T-helper 22 cell (primary cell): ENCODE measurements around the gene TCEANC2.
"Not testable (repeated sequence)": the region's sequence is repeated elsewhere in the genome, so short reads cannot be mapped to it uniquely, and the experiment has no call there.

Experiments
- DNase-seq: peaks from one replicate; pipeline ENCODE4 v3.0.0-alpha.2; 2020; ENCODE audit warnings: low read depth

The TCEANC2 gene

DNA sequence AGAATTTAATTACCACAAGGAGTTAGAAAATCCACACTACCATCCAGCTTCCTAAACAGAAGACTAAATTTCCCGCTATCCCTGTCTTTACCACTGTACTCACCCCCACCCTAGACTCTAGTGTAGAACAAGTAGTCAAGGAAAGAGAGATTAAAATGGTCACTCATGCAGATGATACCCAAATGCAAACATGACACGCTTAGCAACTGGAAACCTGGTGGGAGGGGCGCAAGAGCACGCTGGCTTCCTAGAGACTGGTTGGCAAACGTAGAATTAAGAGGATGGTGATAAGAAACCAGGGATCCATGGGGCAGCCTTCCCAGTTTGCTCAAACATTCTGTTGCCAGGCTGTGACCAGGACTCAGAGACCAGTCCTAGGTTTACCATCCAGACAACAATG, 25.6 kb upstream of the TCEANC2 start:
- no peak for DNase-seq

DNA sequence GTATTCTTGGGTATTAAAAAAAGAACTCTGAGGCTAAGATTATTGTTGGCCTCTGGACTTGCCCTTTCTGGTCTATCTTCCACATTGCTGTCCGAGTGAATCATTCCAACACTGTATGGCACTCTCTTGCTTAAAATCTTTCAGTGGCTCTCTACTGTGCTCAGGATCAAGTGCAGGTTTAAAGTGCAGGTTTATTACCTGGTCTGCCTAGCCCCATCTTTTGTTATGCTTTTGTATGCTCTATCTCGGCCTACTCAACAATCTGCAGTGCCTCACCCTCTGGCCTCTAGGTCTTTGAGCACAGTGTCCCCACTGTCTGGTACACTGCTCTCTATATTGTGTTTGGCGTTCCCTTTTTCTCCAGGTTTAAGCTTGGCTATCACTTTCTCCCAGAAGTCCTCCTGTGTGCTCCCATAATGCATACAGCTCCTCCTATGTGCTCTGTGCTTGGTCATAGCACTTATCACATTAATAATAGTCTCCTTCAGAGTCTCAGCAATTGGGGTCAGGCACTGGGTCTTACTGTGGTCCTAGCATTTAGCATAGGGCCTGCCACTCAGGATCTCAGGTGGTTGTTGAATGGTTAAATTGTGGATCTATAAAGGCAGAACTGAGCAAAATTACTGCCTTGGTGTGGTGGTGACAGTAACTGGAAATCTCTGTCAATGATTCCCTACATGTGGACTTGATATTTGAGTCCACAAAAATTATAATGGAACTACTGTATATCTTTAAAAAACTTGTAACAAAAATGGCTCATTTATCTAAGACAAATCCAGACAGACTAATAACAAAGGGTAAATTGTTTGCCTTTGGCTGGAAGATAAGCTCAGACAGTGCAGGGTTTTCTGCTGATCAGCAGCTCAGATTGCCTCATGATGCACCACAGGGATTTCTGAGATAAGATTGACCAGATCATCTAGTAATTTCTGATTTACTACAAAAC, 24.8 kb upstream of the TCEANC2 start:
- no peak for DNase-seq

GRCh38 chr1:54037476-54037875, 15.9 kb upstream of the TCEANC2 start:
- no peak for DNase-seq

DNA sequence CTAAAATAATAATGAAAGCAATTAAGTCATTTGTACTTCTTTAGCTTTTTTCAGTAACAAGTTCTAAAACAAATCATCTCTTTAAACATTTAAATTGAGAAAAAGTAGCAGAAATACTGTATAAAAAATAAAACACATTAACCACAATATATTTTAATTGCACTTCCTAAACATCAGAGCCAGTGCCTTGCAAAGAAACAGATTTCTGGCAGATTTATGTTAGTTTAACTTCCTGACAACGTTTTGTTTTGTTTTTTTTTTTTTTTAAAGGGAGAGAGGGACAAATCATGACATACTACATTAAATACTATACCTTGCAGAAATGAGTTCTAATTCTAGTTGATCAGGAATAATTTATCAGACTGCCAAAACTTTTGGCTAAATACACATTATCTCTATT, 11.6 kb upstream of the TCEANC2 start:
- no peak for DNase-seq

DNA sequence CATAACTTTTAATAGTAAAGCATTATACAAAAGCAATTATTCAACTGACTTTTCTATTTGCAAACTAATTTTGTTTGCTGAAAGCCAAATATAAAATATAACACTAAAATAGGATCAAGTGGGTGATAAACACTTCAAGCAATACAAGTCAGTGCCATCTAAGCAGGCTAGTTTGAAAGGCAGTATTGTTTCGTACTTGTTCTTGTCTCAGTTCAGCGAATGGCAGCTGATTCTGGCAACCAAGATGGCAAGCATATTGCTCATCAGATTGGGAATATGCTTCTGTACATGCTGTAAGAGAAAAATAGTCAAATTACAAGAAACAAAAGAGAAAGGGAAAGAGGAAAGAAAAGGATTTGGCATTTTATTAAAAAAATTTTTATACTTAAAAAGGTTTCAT, 7.9 kb upstream of the TCEANC2 start:
- no peak for DNase-seq

DNA sequence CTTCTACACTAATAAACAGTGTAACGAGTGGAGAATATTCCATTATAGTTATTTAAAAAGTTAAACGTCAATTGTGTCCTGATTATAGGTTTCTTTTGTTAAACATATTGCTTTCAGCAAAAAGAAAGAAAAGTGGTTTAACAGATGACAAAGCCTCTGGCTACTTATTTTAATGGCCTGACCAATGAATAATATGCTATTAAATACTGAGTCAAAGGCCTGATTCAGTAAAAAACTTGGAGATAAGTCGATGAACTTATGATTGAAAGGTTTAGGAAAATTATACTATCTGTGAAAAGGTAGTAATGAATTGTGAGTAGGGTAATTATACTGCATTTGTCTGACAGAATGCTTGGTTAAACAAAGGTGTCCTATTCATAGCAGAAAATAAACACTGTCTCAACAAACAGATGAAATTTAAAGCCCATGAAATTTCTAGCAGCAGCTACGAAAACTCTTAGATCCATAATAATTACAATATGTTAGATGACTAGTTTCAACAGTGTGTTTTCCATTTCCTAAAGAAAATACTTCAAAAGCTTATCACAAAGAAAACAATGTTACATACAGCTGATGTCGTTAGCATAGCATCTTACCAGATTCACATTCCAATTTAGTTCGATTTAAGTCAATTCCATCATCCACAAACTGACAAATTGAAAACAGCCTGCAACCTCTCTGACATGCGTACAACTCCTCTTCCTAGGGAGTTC, 6.6 kb upstream of the TCEANC2 start:
- DNase-seq, result no peak

DNA sequence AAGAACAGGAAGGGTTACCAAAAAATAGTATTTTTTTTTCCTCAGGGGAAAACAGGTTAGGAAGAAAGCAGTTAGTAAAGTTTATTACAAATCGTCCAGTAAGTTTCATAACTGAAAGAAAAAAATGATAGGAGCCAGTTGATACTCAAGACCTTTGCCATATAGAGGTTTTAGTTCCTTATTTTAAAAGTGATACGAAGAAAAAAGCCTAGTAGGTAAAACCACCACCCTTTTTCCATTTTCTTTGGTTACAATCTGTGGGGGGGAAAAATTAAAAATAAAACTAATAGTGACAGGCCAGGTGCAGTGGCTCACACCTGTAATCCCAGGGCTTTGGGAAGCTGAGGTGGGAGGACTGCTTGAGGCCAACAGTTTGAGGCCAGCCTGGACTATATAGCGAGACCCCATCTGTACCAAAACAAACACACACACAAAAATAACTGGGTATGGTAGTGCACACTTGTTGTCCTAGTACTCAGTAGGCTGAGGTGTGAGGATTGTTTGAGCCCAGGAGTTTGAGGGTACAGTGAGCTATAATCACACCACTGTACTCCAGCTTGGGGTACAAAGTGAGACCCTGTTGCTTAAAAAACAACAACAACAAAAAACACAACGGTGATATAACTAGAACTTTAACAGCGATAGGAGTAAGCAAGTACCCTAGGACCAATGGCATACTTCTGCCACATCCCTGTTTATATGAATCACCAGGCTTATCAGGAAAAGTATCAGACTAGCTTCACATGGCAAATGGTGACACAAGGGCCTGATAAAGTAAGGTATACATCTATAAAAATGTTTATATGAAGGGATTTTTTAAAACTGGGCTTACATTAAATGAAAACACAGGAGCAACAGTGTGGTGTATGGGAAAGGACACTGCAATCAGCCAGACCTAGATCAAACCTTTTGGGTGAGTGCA, 5.8 kb upstream of the TCEANC2 start:
- DNase-seq, result no peak

GRCh38 chr1:54050435-54050834, 3.0 kb upstream of the TCEANC2 start:
- DNase-seq, result not testable (repeated sequence)

DNA sequence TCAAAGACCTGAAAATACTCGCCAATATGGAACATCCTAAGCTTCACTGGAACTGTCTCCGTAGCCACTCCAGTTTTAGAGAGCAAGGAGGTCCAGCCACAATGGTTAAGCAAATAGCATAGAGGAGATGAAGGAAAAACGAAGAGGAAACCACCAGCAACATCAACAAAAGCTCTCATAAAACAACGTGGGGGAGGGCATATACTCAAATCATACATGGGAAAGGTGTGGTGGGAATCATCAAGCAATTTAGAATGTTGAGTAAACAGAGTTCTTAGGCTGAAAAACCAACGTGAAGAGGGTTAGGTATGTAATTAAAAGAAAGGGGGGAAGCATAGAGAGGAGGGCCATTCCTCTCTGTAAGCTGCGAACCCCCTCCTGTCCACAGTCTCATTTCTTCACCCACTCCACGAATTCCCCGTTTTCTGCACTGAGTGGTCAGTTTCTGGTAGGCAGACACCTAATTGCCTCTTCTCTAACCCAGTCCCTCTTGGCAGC, 1.4 kb upstream of the TCEANC2 start:
- DNase-seq, result no peak

DNA sequence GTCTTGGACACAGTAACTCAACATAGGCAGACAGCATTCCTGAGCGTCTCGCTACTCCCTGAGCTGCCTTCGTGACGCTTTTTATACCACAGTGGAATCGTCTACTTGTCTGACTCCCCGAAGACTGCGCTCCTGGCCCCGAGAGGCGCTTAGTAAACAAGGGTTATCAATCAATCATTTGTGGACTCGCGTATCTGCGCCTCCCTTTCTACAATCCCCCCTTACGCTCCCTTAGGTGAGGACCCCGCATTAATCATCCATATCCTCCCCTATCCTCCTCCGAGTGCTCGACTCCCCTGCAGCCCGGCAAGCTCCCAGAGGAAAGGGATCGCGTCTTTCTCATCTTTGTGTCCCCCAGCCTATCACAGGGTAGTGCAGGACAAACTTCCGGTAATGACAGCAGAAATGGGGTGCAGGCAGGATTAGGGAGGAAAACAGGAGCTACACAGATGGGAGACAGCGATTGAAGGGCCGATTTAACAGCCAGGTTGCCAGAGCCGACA, 926 bp upstream of the TCEANC2 start:
- DNase-seq, result peak; percentile 25

GRCh38 chr1:54053745-54054437, 483 bp downstream of the TCEANC2 start:
- no peak for DNase-seq

DNA sequence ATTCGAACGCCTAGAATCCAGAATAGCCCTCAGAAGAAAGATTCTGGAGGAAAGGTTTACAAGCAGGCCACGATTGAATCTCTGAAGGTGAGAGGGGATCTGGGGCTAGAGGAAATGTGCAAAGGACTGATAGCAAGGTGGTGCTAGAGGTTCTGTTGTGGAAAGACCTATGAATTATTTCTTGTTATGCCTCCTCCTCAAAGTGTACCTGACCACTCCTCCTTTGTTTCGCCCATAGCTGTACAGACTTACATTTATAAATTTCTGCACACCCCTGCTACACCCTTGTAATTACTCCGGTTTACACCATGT, 986 bp downstream of the TCEANC2 start:
- DNase-seq, result no peak

- no peak for DNase-seq
Measured at GRCh38 chr1:54064299-54064698, 10.9 kb downstream of the TCEANC2 start.

DNA sequence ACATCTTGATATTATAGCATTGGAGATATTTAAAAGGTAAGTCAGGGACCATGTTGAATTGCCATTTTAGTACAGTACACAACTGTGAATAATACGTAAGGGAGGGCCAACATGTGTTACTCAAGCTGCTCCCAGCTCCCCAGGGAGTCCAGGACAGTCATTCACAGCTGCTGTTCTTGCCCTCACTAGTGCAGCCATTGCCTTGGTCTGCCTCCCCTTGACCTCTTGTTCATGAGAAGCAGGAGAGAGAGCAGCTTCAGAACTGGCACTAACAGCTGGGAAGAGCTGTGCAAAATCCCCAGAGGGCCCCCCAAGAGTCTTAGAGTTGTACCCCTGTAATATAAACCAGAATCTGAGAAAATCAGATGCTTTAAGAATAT, 16.4 kb downstream of the TCEANC2 start:
- no peak for DNase-seq

DNA sequence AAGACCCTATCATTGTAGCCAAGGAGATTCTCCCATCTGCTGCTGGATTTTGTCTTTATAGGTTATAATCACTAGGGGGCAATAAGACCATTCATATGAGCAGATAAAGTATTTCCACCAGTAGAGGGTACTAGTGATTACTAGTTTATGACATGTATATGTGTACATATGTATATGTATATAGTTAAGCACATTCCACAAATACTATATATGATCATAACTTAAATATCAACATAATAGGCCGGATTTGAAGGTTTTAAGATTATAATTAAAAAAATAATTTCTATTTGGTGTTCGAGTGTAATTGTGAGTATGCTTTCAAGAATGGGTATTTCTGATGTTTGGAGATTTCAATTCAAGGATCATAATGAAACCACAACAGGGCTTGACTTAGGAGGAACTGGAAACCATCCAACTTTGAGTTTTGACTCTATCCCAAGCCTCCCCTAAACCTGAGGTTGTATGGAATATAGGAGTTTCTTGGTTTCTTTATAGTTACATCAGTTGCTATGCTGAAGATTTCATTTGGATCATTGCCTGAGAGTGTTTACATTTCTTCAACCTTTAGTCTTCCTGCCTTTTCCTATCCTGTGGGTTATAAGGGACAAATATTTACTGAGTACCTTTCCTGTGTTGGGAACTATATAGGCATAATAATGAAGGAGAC, 16.9 kb downstream of the TCEANC2 start:
- DNase-seq, result no peak

DNA sequence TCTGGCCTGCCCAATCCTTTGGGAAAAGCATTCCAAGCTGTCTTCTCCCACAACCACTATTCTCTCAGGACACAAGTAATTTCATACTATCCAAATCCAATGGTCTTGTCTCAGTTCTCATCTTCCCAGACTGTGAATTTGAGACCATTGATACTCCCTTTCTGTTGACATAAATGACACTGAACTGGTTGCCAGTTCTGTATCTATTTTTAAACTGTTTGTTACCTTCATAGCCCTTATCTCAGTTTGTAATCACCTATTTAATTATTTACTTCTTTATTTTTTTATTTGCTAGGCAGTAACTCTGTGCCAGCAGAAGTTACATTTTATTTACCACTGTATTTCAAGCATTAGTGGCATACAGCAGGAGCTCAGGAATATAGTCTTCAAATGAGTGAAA, 24.0 kb downstream of the TCEANC2 start:
- no peak for DNase-seq

- no peak for DNase-seq
Measured at GRCh38 chr1:54080598-54081049, 27.2 kb downstream of the TCEANC2 start.

DNA sequence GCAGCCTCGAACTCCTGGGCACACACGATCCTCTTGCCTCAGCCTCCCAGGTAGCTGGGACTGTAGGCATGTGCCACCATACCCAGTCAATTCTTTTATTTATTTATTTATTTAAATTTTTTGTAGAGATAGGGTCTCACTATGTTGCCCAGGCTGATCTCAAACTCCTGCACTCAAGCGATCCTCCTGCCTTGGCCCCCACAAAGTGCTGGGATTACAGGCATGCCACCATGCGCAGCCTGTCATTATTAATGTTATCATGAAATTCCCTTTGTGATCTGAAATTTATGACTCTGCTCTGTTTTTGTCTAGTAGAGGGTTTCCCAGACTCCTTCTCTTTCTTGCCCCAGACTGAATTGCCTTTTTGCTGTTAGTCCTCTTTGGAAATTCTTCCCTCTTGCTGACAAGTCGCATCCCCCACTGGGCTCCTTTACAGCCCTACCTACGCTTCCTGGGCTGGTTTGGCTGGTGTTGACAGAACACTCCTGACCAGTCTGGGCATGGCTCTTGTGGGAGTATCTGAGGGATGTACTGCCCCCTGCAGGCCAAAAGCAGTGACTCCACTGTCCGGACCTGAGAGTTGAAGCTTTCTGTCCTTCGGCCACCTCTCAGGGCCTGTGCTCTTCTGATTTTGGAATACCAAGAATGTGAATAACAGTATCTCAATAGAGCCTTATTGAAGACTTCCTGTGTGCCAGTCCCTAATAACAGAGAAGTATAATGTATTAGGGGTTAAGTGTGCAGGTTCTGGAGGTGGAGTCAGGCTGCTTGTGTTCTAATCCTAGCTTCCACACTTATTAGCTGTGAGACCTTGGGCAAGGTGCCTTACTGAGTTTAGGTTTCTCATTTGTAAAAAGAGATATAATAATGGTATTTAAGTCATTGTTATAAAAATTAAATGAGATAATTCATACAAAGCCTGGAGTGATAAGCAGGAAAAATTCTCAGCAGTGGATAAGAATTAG, 28.2 kb downstream of the TCEANC2 start:
- DNase-seq, result peak; percentile 2

DNA sequence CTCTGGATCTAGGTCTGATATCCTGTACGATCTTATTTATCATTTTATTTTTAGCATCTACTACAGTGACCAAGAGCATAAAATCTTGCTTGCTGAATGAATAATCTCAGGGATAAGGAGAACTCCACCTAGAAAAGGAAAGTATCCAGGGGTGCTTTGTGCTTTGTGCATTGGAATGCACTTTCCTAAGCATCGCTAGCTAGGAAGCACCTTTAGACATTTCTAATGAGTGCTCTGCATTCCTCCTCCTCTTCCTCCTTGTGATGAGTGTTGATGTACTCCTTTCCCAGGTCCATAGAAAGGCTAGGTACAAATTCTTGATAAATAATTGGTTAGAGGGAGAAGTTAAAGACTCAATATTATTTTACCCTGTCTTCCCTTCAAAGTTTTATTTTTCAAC, 31.4 kb downstream of the TCEANC2 start:
- no peak for DNase-seq

DNA sequence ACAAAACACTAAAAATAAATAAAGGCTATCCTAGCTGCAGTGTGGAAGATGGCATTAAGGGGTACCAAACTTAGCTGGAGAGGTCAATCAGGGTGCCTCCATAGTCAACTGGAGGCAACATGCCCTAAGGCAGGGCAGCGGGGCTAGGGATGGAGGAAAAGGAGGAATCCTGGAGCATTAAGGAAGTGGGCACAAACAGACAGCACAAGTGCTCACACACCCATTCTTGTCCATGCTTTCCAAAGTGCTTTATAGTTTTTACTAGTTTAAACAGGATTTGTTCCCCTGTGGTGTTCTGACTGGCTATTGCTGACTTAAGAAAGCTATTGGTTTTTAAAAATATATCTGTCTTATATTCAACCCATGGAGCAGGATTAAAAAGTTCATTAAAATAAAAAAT, 33.3 kb downstream of the TCEANC2 start:
- DNase-seq, result no peak
